Cerebellar cortex (tissue), 1 donor: ENCODE results near the gene COL18A1.
A peak's percentile ranks its signal among the peaks of the same experiment; 100 is the strongest.
"Not testable (repeated sequence)": the region's sequence is repeated elsewhere in the genome, so short reads cannot be mapped to it uniquely, and the experiment has no call there.

Experiments
- DNase-seq: peaks from one replicate; pipeline ENCODE4 v3.0.0-alpha.2; 2015; ENCODE audit warnings: low spot score

Gene COL18A1

GRCh38 chr21:45367402-45368351 is 37.3 kb upstream of the COL18A1 start:
- peak; percentile 48 for DNase-seq

- DNase-seq = not testable (repeated sequence)
These were observed 35.9 kb upstream of the COL18A1 start for GRCh38 chr21:45369018-45369417.

- no peak for DNase-seq
These were observed 34.4 kb upstream of the COL18A1 start for GRCh38 chr21:45370575-45370974.

- no peak for DNase-seq
These were observed 33.9 kb upstream of the COL18A1 start for GRCh38 chr21:45371081-45371480.

GRCh38 chr21:45371655-45372054 is 33.3 kb upstream of the COL18A1 start:
- DNase-seq = no peak

- DNase-seq = no peak
These were observed 32.1 kb upstream of the COL18A1 start for GRCh38 chr21:45372732-45373355.

- no peak for DNase-seq
These were observed 30.8 kb upstream of the COL18A1 start for GRCh38 chr21:45373991-45374816.

- DNase-seq = no peak
These were observed 30.0 kb upstream of the COL18A1 start for GRCh38 chr21:45374826-45375455.

- DNase-seq = no peak
These were observed 28.3 kb upstream of the COL18A1 start for GRCh38 chr21:45376459-45377324.

GRCh38 chr21:45377325-45377709 is 27.6 kb upstream of the COL18A1 start:
- no peak for DNase-seq

- DNase-seq = no peak
These were observed 27.1 kb upstream of the COL18A1 start for GRCh38 chr21:45377866-45378257.

GRCh38 chr21:45378258-45378966 is 26.6 kb upstream of the COL18A1 start:
- no peak for DNase-seq

GRCh38 chr21:45379171-45379900 is 25.6 kb upstream of the COL18A1 start:
- DNase-seq = no peak

- no peak for DNase-seq
These were observed 25.0 kb upstream of the COL18A1 start for GRCh38 chr21:45379901-45380330.

GRCh38 chr21:45380566-45380965 is 24.4 kb upstream of the COL18A1 start:
- no peak for DNase-seq

- no peak for DNase-seq
These were observed 23.8 kb upstream of the COL18A1 start for GRCh38 chr21:45381036-45381787.

GRCh38 chr21:45381865-45382696 is 22.9 kb upstream of the COL18A1 start:
- DNase-seq = no peak

- DNase-seq = no peak
These were observed 22.3 kb upstream of the COL18A1 start for GRCh38 chr21:45382697-45382997.
